ENCODE measurements around the gene HDAC9. TPM values are rescaled to one million over a fixed set of nuclear protein-coding genes. Genes with fewer than 3 reads are reported as not detected.

The HDAC9 gene
- total RNA-seq, 1 donor from 2014 or later: 27.6 TPM

DNA sequence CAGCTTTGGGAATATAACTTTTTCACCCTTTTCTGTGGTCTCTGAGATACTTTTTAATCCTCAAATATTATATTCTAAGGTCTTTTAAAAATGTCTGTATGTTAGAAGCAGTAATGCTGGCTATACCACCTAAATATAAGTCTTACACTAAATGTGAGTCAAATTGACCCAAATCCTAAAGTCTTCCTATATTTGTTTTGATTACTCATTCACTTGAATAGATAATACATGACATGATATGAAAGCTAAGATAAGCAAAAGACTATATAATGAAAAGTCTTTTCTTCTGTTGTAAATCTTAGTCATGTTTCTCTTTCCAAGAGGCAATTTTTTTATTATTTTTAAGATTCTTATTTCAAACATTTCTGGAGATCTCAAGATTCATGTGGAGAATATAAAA lies 64.2 kb downstream of the HDAC9 start:
- Histone ChIP-seq H3K4me2 (ENCODE audit: low read length) (no peak overlapping the region), H3K4me3 (ENCODE audit: insufficient read depth, low read depth, low read length) (no peak overlapping the region), H3K9me3 (ENCODE audit: insufficient read depth, low read depth, low read length) (no peaks in the 10 kb centered on the region), H3K9ac (ENCODE audit: low read length) (no peak overlapping the region), H3K36me3 (ENCODE audit: insufficient read depth, low read length) (no peaks in the 10 kb centered on the region), H4K20me1 (ENCODE audit: insufficient read depth, low read length) (no peaks in the 10 kb centered on the region), H2AFZ (ENCODE audit: low read depth, low read length) (no peak overlapping the region), H3K79me2 (ENCODE audit: insufficient read depth, low read length) (peaks cover 5% of the 10 kb centered on the region), H3K27me3 (ENCODE audit: insufficient read depth, low read length) (no peaks in the 10 kb centered on the region), H3K27ac (ENCODE audit: low read depth, low read length) (no peak overlapping the region), H3K4me1 (ENCODE audit: insufficient read depth, low read length) (peaks cover 28% of the 10 kb centered on the region)
- no peaks in the 10 kb centered on the region for H3K36me3 Mint-ChIP-seq (ENCODE audit: low read depth, unreplicated experiment)
- no peak for TF ChIP-seq EZH2 (IDR thresholded peaks at IDR 0.05; ENCODE audit: insufficient read depth, low read length)
- TF ChIP-seq, protein P1, sequence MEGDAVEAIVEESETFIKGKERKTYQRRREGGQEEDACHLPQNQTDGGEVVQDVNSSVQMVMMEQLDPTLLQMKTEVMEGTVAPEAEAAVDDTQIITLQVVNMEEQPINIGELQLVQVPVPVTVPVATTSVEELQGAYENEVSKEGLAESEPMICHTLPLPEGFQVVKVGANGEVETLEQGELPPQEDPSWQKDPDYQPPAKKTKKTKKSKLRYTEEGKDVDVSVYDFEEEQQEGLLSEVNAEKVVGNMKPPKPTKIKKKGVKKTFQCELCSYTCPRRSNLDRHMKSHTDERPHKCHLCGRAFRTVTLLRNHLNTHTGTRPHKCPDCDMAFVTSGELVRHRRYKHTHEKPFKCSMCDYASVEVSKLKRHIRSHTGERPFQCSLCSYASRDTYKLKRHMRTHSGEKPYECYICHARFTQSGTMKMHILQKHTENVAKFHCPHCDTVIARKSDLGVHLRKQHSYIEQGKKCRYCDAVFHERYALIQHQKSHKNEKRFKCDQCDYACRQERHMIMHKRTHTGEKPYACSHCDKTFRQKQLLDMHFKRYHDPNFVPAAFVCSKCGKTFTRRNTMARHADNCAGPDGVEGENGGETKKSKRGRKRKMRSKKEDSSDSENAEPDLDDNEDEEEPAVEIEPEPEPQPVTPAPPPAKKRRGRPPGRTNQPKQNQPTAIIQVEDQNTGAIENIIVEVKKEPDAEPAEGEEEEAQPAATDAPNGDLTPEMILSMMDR (IDR thresholded peaks at IDR 0.05; ENCODE audit: insufficient read depth, low read depth, low read length): no peak
- H3K27ac Mint-ChIP-seq (ENCODE audit: unreplicated experiment): no peak overlapping the region
- no peaks in the 10 kb centered on the region for H3K27me3 Mint-ChIP-seq (ENCODE audit: low read depth, unreplicated experiment)
- H3K4me1 Mint-ChIP-seq (ENCODE audit: low read depth, unreplicated experiment): peaks cover 27% of the 10 kb centered on the region
- DNase-seq (ENCODE audit: low read depth): no peak
- FAIRE-seq: no peak
- no peaks in the 10 kb centered on the region for H3K9me3 Mint-ChIP-seq (ENCODE audit: unreplicated experiment)
- no peak overlapping the region for H3K4me3 Mint-ChIP-seq (ENCODE audit: unreplicated experiment)

DNA sequence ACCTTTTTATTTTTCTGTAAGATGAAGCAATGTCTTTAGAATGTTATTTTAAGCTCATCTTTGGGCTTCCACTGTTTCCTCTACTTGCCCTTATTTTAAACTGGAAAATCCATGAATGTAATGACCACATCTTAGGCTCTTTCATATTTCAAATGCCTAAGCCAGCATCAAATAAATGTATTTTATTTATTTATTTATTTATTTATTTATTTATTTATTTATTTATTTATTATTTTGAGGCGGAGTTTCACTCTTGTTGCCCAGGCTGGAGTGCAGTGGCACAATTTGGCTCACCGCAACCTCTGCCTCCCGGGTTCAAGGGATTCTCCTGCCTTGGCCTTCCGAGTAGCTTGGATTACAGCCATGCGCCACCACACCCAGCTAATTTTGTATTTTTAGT lies 69.2 kb downstream of the HDAC9 start:
- Histone ChIP-seq H3K9me3 (ENCODE audit: insufficient read depth, low read depth, low read length) (no peaks in the 10 kb centered on the region), H2AFZ (ENCODE audit: low read depth, low read length) (no peak overlapping the region), H3K36me3 (ENCODE audit: insufficient read depth, low read length) (no peaks in the 10 kb centered on the region), H3K27ac (ENCODE audit: low read depth, low read length) (no peak overlapping the region), H3K9ac (ENCODE audit: low read length) (no peak overlapping the region), H3K79me2 (ENCODE audit: insufficient read depth, low read length) (peaks cover 13% of the 10 kb centered on the region), H3K4me1 (ENCODE audit: insufficient read depth, low read length) (no peaks in the 10 kb centered on the region), H3K4me3 (ENCODE audit: insufficient read depth, low read depth, low read length) (no peak overlapping the region), H3K4me2 (ENCODE audit: low read length) (no peak overlapping the region), H4K20me1 (ENCODE audit: insufficient read depth, low read length) (no peaks in the 10 kb centered on the region), H3K27me3 (ENCODE audit: insufficient read depth, low read length) (no peaks in the 10 kb centered on the region)
- H3K27me3 Mint-ChIP-seq (ENCODE audit: low read depth, unreplicated experiment): no peaks in the 10 kb centered on the region
- no peak for FAIRE-seq
- no peak for TF ChIP-seq EZH2 (IDR thresholded peaks at IDR 0.05; ENCODE audit: insufficient read depth, low read length)
- TF ChIP-seq, protein P1 (IDR thresholded peaks at IDR 0.05; ENCODE audit: insufficient read depth, low read depth, low read length): no peak
- no peak for DNase-seq (ENCODE audit: low read depth)
- H3K27ac Mint-ChIP-seq (ENCODE audit: unreplicated experiment): no peak overlapping the region
- no peaks in the 10 kb centered on the region for H3K36me3 Mint-ChIP-seq (ENCODE audit: low read depth, unreplicated experiment)
- no peak overlapping the region for H3K4me3 Mint-ChIP-seq (ENCODE audit: unreplicated experiment)
- H3K9me3 Mint-ChIP-seq (ENCODE audit: unreplicated experiment): no peaks in the 10 kb centered on the region
- no peaks in the 10 kb centered on the region for H3K4me1 Mint-ChIP-seq (ENCODE audit: low read depth, unreplicated experiment)

DNA sequence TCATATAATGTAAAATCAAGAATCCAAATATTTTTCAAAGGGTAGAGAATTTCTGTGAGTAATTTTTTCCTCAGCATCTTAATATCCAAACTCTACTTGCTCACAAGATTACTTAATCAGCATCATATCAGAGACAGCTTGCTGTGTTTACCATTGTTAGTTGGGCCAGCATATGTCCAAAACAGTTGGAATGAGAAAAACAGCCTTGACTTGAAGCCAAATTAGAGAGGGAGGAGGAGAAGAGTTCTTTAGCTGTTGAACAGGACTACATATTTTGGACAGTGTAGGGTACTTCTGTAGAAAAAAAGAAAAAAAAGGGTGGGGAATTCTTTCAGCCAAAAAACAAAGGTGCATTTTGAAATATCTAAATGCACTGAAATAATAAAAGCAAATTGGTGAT lies 69.8 kb downstream of the HDAC9 start:
- TF ChIP-seq, protein P1 (IDR thresholded peaks at IDR 0.05; ENCODE audit: insufficient read depth, low read depth, low read length): no peak
- TF ChIP-seq EZH2 (IDR thresholded peaks at IDR 0.05; ENCODE audit: insufficient read depth, low read length): no peak
- Mint-ChIP-seq H3K27ac (ENCODE audit: unreplicated experiment) (no peak overlapping the region), H3K4me3 (ENCODE audit: unreplicated experiment) (no peak overlapping the region), H3K27me3 (ENCODE audit: low read depth, unreplicated experiment) (no peaks in the 10 kb centered on the region), H3K36me3 (ENCODE audit: low read depth, unreplicated experiment) (no peaks in the 10 kb centered on the region), H3K9me3 (ENCODE audit: unreplicated experiment) (no peaks in the 10 kb centered on the region), H3K4me1 (ENCODE audit: low read depth, unreplicated experiment) (no peaks in the 10 kb centered on the region)
- no peak overlapping the region for H3K4me2 ChIP-seq (ENCODE audit: low read length)
- H3K36me3 ChIP-seq (ENCODE audit: insufficient read depth, low read length): no peaks in the 10 kb centered on the region
- H3K27me3 ChIP-seq (ENCODE audit: insufficient read depth, low read length): no peaks in the 10 kb centered on the region
- DNase-seq (ENCODE audit: low read depth) (no peak), FAIRE-seq (no peak)
- H2AFZ ChIP-seq (ENCODE audit: low read depth, low read length): no peak overlapping the region
- H3K27ac ChIP-seq (ENCODE audit: low read depth, low read length): no peak overlapping the region
- H3K4me1 ChIP-seq (ENCODE audit: insufficient read depth, low read length): no peaks in the 10 kb centered on the region
- H3K9ac ChIP-seq (ENCODE audit: low read length): no peak overlapping the region
- H3K79me2 ChIP-seq (ENCODE audit: insufficient read depth, low read length): peaks cover 13% of the 10 kb centered on the region
- no peak overlapping the region for H3K4me3 ChIP-seq (ENCODE audit: insufficient read depth, low read depth, low read length)
- H4K20me1 ChIP-seq (ENCODE audit: insufficient read depth, low read length): no peaks in the 10 kb centered on the region
- no peaks in the 10 kb centered on the region for H3K9me3 ChIP-seq (ENCODE audit: insufficient read depth, low read depth, low read length)

All from astrocyte (in vitro differentiated cells and primary cell).